Immature natural killer cell (primary cell): ENCODE results near the gene PRPF19. TPM values are rescaled to one million over a fixed set of nuclear protein-coding genes. Genes with fewer than 3 reads are reported as not detected.

Source experiments
- DNase-seq, 3 donors: peaks; one replicate each; pipeline ENCODE4 v3.0.0; 2022; ENCODE audit warnings: mixed read lengths in 1 of 3
- H3K27ac Mint-ChIP-seq, 6 donors: one replicate each; pipeline ENCODE4 v1.8.0; 2020; ENCODE audit warnings: mixed read lengths in 6 of 6, mild to moderate bottlenecking in 5 of 6, inconsistent platforms in 4 of 6, moderate library complexity in 3 of 6
- H3K27me3 Mint-ChIP-seq, 3 donors: one replicate each; pipeline ENCODE4 v1.8.0; 2020 to 2021; ENCODE audit warnings: low read depth in 3 of 3, mild to moderate bottlenecking in 3 of 3, mixed read lengths in 3 of 3, moderate library complexity in 3 of 3, inconsistent platforms in 1 of 3
- H3K36me3 Mint-ChIP-seq, 3 donors: one replicate each; pipeline ENCODE4 v1.8.0; 2020; ENCODE audit warnings: mixed read lengths in 3 of 3, inconsistent platforms in 2 of 3, mild to moderate bottlenecking in 2 of 3
- H3K4me1 Mint-ChIP-seq, 2 donors: one replicate each; pipeline ENCODE4 v1.8.0; 2020; ENCODE audit warnings: inconsistent platforms in 2 of 2, mild to moderate bottlenecking in 2 of 2, mixed read lengths in 2 of 2, moderate library complexity in 1 of 2
- H3K4me3 Mint-ChIP-seq, 5 donors: one replicate each; pipeline ENCODE4 v1.8.0; 2020; ENCODE audit warnings: mild to moderate bottlenecking in 5 of 5, mixed read lengths in 5 of 5, inconsistent platforms in 3 of 5, moderate library complexity in 3 of 5
- H3K9me3 Mint-ChIP-seq, 6 donors: one replicate each; pipeline ENCODE4 v1.8.0; 2020; ENCODE audit warnings: mild to moderate bottlenecking in 6 of 6, mixed read lengths in 6 of 6, inconsistent platforms in 4 of 6, moderate library complexity in 3 of 6
- polyA plus RNA-seq, 3 donors: library from polyadenylated mRNA; unstranded; fragments of 300-500 nt; fragmentation: Illumina TruSeq; gene quantifications; one replicate each; pipeline ENCODE4 v1.2.3, GENCODE V29; 2021

The PRPF19 gene
- polyA plus RNA-seq, 3 donors from 2014 or later: 8.9 to 15.2 (median 13.6) TPM

DNA sequence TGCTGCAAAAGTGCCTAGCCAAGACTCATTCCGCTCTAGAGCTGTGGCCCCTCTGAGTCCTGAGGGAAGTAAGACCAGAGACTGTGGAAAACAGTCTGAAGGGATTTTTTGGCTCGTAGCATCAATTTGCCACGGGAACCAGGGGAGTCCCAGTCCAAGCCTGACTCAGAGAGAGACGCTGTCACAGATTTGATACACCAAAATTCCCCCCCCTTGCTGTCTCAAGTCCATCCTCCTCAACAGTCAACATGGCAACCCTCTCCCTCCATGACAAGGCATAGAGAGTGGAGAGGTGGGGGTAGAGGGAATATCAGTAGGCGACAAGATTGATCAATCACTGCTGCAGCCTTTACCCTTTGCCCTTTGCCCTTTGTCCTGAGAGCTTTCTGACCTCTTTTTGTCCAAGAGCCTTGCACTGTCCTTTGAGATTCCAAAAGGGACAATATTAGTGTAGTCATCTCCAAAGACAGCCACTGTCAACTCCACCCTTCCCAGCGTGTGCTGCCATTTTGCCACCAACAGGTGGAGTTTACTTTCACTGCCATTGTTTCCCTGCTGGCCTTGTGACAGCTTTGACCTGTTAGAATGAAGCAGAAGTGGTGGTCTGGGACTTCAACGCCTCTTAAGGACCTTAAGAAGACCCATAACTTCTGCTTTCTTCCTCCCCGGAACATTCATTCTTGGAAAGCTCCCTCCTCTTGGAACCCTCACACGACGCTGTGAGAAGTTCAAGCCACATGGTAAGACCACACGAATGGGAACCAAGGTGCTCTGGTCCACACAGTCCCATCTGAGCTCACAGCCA, 38.3 kb upstream of the PRPF19 start:
- Mint-ChIP-seq H3K9me3 (no peaks in the 10 kb centered on the region), H3K27me3 (peaks cover 4 to 10% (median 10%) of the 10 kb centered on the region in 3 donors), H3K4me1 (no peaks in the 10 kb centered on the region), H3K27ac (no peak overlapping the region), H3K36me3 (no peaks in the 10 kb centered on the region), H3K4me3 (no peak overlapping the region)
- no peak for DNase-seq

DNA sequence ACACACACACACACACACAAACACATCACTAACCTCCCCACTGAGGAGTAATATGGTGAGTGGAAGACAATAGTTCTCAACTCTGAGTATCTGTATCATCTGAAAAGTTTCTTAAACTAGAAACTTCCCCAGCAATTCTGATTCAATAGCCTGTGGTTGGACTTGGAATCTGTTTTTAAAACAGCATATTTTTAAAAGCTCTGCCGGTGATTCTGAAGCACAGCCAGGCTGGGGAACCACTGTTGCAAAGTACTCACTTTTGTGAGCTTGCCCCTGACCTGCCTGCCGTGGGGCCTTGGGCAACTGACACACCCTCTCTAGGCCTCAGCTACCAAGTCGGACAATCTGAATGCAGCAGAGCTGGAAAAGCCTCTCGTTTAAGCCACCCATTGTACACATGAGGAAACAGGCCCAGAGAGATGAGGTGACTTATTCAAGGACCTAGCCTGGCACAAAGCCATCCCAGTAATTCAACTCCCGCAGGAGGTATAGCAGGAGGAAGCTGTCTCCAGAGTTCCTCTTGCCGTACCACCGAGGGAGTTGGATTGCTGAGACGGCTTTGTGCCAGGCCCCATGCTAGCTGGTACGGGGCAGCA, 36.7 kb upstream of the PRPF19 start:
- no peaks in the 10 kb centered on the region for H3K36me3 Mint-ChIP-seq
- H3K27me3 Mint-ChIP-seq: peaks cover 3 to 10% (median 5%) of the 10 kb centered on the region in 3 donors
- no peak for DNase-seq
- no peak overlapping the region for H3K27ac Mint-ChIP-seq
- no peaks in the 10 kb centered on the region for H3K4me1 Mint-ChIP-seq
- no peaks in the 10 kb centered on the region for H3K9me3 Mint-ChIP-seq
- no peak overlapping the region for H3K4me3 Mint-ChIP-seq

DNA sequence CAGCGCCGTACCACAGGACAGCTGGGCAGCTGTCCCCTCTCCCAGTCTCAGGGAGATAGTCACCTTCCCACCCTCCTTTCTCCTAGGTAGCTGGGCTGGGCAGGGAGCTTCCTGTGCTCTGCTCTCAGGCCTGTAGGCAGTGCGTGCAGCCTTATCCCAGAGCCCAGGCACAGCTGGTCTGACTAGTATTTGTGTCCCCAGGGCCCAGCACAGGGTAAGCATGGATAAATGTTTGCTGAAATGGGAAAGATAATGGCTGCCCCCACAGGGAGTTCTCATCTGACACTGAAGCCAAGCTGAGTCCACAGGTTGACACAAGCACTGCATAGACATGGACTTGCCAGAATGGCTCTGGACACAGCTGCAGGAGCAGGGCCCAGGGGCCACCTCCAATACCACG, 35.8 kb upstream of the PRPF19 start:
- no peak for DNase-seq
- Mint-ChIP-seq H3K9me3 (no peaks in the 10 kb centered on the region), H3K4me1 (no peaks in the 10 kb centered on the region), H3K27ac (no peak overlapping the region), H3K36me3 (no peaks in the 10 kb centered on the region), H3K4me3 (no peak overlapping the region), H3K27me3 (peaks cover 3 to 10% (median 5%) of the 10 kb centered on the region in 3 donors)

DNA sequence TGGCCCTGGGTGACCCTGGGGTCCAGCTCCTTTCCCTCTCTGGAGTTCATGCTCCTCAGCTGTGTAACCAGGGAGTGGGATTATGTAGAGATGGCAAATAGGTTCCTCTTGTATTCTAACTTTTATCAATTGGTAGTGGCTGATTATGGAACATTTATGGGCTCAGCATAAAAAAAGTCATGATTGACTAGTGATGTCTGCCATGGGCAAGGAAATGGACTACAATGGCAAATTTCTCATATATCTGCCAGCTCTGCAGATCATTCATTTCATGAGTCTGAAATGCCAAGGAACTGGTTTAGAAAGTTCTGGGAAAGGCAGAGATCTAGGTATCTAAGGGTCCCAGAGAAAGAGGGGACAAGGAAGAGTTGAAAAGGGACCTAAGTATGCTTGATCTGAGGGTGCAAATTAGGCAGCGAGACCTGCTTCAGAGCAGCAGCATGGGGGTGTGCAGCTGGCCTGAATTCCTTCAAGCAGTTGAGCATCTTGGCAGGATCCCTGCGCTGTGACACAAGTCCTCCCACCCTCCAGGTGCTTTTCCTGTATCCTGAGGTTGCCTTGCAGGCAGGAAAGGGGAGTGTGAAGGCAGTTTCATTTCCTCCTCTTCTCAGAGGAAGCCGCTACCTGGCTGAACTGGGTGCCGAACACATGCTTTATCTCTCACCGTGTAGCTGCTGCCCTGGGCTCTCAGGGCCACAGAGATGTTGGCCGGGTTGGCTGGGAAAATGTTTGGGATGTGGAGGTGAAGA, 35.2 kb upstream of the PRPF19 start:
- H3K36me3 Mint-ChIP-seq: no peaks in the 10 kb centered on the region
- H3K4me3 Mint-ChIP-seq: no peak overlapping the region
- H3K4me1 Mint-ChIP-seq: no peaks in the 10 kb centered on the region
- no peak for DNase-seq
- H3K27ac Mint-ChIP-seq: no peak overlapping the region
- no peaks in the 10 kb centered on the region for H3K9me3 Mint-ChIP-seq
- peaks cover 3 to 10% (median 5%) of the 10 kb centered on the region in 3 donors for H3K27me3 Mint-ChIP-seq

DNA sequence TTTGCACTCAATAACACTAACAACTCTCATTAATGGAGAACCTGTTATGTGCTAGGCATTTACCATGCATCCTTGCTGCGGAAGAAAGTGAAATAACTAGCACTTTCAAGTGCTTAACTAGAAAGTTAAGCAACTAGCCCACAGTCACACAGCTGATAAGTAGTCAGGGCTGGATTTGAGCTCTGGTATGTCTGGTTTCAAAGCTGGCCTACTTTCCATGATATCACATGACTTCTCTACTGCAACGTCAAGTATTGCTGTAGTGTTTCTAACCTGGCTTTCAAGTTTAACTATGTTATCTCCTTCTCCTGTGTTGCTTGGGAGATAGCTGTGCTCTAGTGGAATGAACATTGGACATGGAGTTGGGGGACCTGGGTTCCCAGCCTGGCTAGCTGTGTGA, 33.5 kb upstream of the PRPF19 start:
- Mint-ChIP-seq H3K9me3 (no peaks in the 10 kb centered on the region), H3K27ac (no peak overlapping the region), H3K4me1 (no peaks in the 10 kb centered on the region), H3K4me3 (no peak overlapping the region), H3K27me3 (peaks cover 3 to 4% (median 4%) of the 10 kb centered on the region in 3 donors), H3K36me3 (no peaks in the 10 kb centered on the region)
- DNase-seq: no peak

DNA sequence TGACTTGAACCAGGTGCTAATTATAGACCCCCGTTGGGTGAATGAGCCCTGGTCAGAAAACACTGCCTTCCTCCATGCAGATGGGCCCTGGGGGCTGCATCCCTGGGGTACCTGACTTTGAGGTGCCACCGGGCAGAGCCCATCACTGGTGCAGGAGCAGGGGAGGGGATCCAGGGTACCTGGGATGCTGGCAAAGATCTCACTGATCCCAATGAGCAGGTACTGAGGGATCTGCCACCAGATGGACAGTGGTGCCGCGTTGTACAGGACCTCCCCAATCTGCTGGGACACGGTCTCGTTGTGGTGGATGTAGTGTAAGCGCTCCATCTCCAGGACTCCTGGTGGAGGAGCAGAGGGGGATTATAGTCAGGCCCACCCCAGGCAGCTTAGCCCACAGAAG, 32.9 kb upstream of the PRPF19 start:
- DNase-seq: no peak
- no peaks in the 10 kb centered on the region for H3K9me3 Mint-ChIP-seq
- no peaks in the 10 kb centered on the region for H3K4me1 Mint-ChIP-seq
- H3K27ac Mint-ChIP-seq: no peak overlapping the region
- H3K27me3 Mint-ChIP-seq: peaks cover 2 to 4% (median 3%) of the 10 kb centered on the region in 3 donors
- H3K4me3 Mint-ChIP-seq: no peak overlapping the region
- no peaks in the 10 kb centered on the region for H3K36me3 Mint-ChIP-seq

DNA sequence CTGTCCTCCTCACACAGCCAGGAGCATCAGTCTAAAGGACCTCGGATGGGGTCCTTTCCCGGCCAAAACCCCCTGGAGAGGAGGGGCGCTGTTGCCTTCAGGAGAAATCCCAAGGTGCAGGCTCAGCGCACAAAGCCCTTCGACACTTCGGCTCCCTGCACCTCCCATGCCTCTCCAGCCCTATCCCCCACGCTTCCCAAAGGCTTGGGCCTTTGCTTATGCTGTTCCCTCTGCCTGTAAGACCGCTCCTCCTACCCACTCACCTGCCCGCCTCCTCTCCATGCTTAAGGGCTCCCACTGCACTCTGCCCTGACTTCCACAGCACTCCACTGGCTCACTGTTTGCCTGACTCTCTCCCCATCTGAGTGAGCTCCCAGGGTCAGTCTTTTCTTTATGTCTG, 32.1 kb upstream of the PRPF19 start:
- Mint-ChIP-seq H3K4me3 (no peak overlapping the region), H3K27ac (no peak overlapping the region), H3K27me3 (peaks cover 1 to 4% (median 3%) of the 10 kb centered on the region in 3 donors), H3K9me3 (no peaks in the 10 kb centered on the region), H3K4me1 (no peaks in the 10 kb centered on the region), H3K36me3 (no peaks in the 10 kb centered on the region)
- DNase-seq: no peak

DNA sequence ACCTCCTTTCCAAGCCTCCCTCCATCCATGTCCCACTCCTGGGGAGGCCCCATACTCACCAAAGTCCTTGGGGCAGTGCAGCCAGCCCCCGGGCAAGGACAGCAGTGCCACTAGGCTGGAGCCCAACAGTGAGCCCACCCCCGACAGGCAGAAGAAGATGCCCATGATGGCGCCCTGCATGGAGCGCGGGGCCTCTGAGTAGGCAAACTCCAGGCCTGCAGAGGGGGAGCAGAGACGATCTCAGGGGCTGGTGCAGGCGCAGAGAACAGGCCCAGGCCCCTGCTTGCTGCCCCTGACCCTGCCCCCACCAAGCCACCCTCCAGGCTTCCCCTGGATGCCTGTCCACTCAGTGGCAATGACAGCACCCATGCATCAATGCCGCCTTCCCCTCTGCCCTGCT, 31.4 kb upstream of the PRPF19 start:
- Mint-ChIP-seq H3K4me3 (no peak overlapping the region), H3K9me3 (no peaks in the 10 kb centered on the region), H3K27ac (no peak overlapping the region), H3K4me1 (no peaks in the 10 kb centered on the region), H3K36me3 (no peaks in the 10 kb centered on the region), H3K27me3 (peaks cover 1 to 4% (median 3%) of the 10 kb centered on the region in 3 donors)
- no peak for DNase-seq

DNA sequence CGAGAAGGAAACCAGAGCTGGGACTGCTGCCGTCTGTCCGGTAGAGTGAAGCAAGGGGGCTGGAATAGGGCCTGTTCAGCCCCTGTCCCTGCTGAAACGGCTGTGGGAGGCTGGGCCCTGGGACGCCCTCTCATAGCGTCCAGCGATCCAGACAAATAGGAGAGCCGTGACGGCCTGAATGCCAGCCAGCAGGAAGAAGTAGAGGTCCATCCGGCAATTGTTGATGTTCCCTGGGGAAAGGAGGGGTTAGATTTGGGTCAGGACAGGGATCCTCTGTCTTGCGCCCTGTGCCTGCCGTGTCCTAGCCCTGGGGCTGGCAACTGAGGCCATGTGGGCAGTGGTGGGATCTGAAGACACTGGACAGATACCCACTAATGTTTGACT, 30.8 kb upstream of the PRPF19 start:
- Mint-ChIP-seq H3K27me3 (peaks cover 1 to 3% (median 2%) of the 10 kb centered on the region in 3 donors), H3K36me3 (no peaks in the 10 kb centered on the region), H3K4me1 (no peaks in the 10 kb centered on the region), H3K4me3 (no peak overlapping the region), H3K9me3 (no peaks in the 10 kb centered on the region), H3K27ac (no peak overlapping the region)
- DNase-seq: no peak

DNA sequence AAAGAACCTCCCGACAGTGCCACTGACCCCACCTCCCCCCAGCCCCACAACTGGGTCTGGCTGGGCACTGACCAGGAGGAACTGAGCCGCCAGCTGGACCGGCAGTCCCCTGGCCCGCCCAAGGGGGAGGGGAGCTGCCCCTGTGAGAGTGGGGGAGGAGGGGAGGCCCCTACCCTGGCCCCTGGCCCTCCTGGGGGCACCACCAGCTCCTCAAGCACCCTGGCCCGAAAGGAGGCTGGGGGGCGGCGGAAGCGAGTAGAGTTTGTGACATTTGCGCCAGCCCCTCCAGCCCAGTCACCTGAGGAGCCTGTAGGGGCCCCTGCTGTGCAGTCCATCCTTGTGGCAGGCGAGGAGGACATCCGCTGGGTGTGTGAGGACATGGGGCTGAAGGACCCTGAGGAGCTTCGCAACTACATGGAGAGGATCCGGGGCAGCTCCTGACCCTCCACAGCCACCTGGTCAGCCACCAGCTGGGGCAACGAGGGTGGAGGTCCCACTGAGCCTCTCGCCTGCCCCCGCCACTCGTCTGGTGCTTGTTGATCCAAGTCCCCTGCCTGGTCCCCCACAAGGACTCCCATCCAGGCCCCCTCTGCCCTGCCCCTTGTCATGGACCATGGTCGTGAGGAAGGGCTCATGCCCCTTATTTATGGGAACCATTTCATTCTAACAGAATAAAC, 30.2 kb upstream of the PRPF19 start:
- Mint-ChIP-seq H3K27me3 (peaks cover 1 to 3% (median 1%) of the 10 kb centered on the region in 3 donors), H3K27ac (no peak overlapping the region), H3K9me3 (no peaks in the 10 kb centered on the region), H3K36me3 (no peaks in the 10 kb centered on the region), H3K4me3 (no peak overlapping the region), H3K4me1 (no peaks in the 10 kb centered on the region)
- DNase-seq: no peak

DNA sequence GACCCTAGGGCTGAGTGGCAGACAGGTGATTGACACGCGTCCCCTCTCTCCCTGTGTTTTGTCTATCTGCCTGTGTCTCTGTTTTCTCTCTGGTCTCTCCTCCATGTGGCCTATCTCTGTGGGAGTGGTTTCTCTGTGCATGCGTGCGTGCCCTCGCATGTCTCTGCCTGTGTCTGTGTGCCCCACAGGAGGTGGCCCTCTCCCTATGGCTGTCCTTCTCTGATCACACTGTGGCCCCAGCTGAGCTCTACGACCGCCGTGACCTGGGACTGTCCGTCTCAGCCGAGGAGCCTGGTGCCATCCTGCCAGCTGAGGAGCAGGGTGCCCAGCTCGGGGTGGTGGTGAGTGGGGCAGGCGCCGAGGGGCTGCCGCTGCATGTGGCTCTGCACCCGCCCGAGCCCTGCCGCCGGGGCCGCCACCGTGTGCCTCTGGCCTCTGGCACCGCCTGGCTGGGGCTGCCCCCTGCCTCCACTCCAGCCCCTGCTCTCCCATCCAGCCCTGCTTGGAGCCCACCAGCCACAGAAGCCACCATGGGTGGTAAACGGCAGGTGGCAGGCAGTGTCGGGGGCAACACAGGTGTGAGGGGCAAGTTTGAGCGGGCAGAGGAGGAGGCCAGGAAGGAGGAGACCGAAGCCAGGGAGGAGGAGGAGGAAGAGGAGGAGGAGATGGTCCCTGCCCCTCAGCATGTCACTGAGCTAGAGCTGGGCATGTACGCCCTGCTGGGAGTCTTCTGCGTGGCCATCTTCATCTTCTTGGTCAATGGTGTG, 29.5 kb upstream of the PRPF19 start:
- H3K27ac Mint-ChIP-seq: no peak overlapping the region
- no peak overlapping the region for H3K4me3 Mint-ChIP-seq
- H3K36me3 Mint-ChIP-seq: no peaks in the 10 kb centered on the region

DNA sequence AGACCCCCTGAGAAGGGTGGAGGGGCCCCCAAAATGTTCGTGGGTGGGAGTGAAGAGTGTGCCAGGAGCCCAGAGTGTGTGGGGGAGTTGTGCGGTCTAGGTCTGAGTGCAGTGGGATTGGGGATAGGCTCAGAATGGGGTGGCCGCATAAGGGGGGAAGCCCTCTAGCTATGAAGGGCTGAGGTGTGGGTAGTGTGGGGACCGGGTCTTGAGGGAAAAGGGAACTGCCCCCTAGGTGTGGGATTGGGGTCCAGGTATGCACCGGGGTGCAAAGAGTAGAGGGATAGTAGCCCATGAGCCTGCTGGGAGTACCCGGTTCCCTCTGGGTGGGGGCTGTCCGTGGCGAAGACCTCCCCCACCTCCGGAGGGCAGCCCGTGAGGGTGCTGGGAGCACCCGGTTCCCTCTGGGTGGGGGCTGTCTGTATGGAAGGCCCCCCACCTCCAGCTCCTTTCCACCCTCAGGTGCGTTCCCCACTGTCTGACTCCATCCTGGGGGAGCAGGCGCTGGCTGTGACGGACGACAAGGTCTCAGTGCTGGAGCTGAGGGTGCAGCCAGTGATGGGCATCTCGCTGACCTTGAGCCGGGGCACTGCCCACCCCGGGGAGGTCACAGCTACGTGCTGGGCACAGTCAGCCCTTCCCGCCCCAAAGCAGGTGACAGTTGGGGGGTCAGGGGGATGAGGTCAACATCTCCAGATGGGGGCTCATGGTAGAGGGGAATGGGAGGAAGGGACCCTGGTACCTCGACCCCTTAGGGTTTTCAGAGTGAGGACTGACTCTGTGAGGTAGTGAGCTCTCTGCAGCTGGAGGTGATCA, 28.6 kb upstream of the PRPF19 start:
- H3K9me3 Mint-ChIP-seq: no peaks in the 10 kb centered on the region
- no peak overlapping the region for H3K27ac Mint-ChIP-seq
- no peaks in the 10 kb centered on the region for H3K4me1 Mint-ChIP-seq
- H3K4me3 Mint-ChIP-seq: no peak overlapping the region
- no peaks in the 10 kb centered on the region for H3K36me3 Mint-ChIP-seq
- DNase-seq: no peak
- H3K27me3 Mint-ChIP-seq: peaks cover 0 to 5% (median 2%) of the 10 kb centered on the region in 3 donors

More for the DNA sequence above, 29.5 kb upstream of the PRPF19 start:
- Mint-ChIP-seq H3K27me3 (peaks cover 0 to 5% (median 1%) of the 10 kb centered on the region in 3 donors), H3K9me3 (no peaks in the 10 kb centered on the region), H3K4me1 (no peaks in the 10 kb centered on the region)
- no peak for DNase-seq
